Natural killer cell (primary cell): ENCODE measurements around the gene TMOD2. TPM values are rescaled to one million over a fixed set of nuclear protein-coding genes. Genes with fewer than 3 reads are reported as not detected.

ENCODE experiments used
- ATAC-seq, 3 donors: fragments of 150-1000 bp in 2 of 3; fragments of 200-7000 bp in 1 of 3; cut with Tn5 transposase; 1 replicate in 1 of 3; 2 replicates in 2 of 3; pipeline ENCODE4 v1.10.0; 2021; ENCODE audit warnings: mild to moderate bottlenecking in 2 of 3, moderate library complexity in 2 of 3
- DNase-seq, 2 donors: peaks; one replicate each; pipeline versions ENCODE4 v3.0.0 to v3.0.0-alpha.2; 2013 to 2021; ENCODE audit warnings: mixed read lengths in 1 of 2
- H3K27ac ChIP-seq: one replicate; pipeline ENCODE4 v1.5.1; 2013; ENCODE audit warnings: mild to moderate bottlenecking, low read length
- H3K27me3 ChIP-seq: one replicate; pipeline ENCODE4 v1.6.1; 2013; ENCODE audit warnings: low read length; ENCODE audit not compliant: control insufficient read depth, insufficient read depth
- H3K36me3 ChIP-seq: one replicate; pipeline ENCODE4 v1.6.1; 2013; ENCODE audit warnings: low read length; ENCODE audit not compliant: control insufficient read depth, insufficient read depth
- H3K4me1 ChIP-seq: one replicate; pipeline ENCODE4 v1.6.1; 2013; ENCODE audit warnings: low read length; ENCODE audit not compliant: control insufficient read depth, insufficient read depth
- H3K4me3 ChIP-seq: one replicate; pipeline ENCODE4 v1.5.1; 2013; ENCODE audit warnings: low read length
- H3K9me3 ChIP-seq: one replicate; pipeline ENCODE4 v1.6.1; 2013; ENCODE audit warnings: low read length; ENCODE audit not compliant: control insufficient read depth, insufficient read depth
- H3K27ac Mint-ChIP-seq, 2 donors: one replicate each; pipeline ENCODE4 v1.8.0; 2022; ENCODE audit warnings: mild to moderate bottlenecking in 2 of 2, mixed read lengths in 2 of 2, moderate library complexity in 1 of 2
- H3K27me3 Mint-ChIP-seq, 2 donors: one replicate each; pipeline ENCODE4 v1.8.0; 2022; ENCODE audit warnings: low read depth in 2 of 2, mixed read lengths in 2 of 2
- H3K36me3 Mint-ChIP-seq: one replicate; pipeline ENCODE4 v1.8.0; 2022; ENCODE audit warnings: mixed read lengths
- H3K4me1 Mint-ChIP-seq, 2 donors: one replicate each; pipeline ENCODE4 v1.8.0; 2022; ENCODE audit warnings: mixed read lengths in 2 of 2
- H3K4me3 Mint-ChIP-seq: one replicate; pipeline ENCODE4 v1.8.0; 2022; ENCODE audit warnings: mild to moderate bottlenecking, moderate library complexity, mixed read lengths
- H3K9me3 Mint-ChIP-seq, 2 donors: one replicate each; pipeline ENCODE4 v1.8.0; 2022; ENCODE audit warnings: mixed read lengths in 2 of 2
- CTCF ChIP-seq: fragments of 200-600 bp; IDR thresholded peaks from one replicate; pipeline ENCODE4 v1.8.0; 2022; ENCODE audit warnings: antibody characterized with exemption
- WGBS: methylation state at CpG from one replicate; pipeline ENCODE4 v1.1.7; 2013; ENCODE audit warnings: missing lambda C conversion rate; ENCODE audit not compliant: insufficient coverage; 5-methylcytosine and 5-hydroxymethylcytosine counted together
- intact Hi-C: fragments of 100-400 bp; cut with micrococcal nuclease; formaldehyde crosslinking; loops from one replicate; pipeline ENCODE4 v1.14.2; 2022
- total RNA-seq, 4 donors: library from RNA; stranded (reverse); fragments of 120-200 nt in 1 of 4; gene quantifications; one replicate each; pipeline versions ENCODE4 v1.2.3 to v1.2.4, GENCODE V29; 2013 to 2022

The TMOD2 gene
- total RNA-seq, 3 donors from 2014 or later (not counting 1 experiment from before 2014, with no cell fraction given) = 1.6 to 4.7 (median 1.6) TPM

GRCh38 chr15:51799282-51800252 lies 48.2 kb downstream of the TMOD2 start:
- no peaks in the 10 kb centered on the region for H3K4me1 ChIP-seq
- H3K27ac ChIP-seq = no peak overlapping the region
- H3K36me3 Mint-ChIP-seq = no peaks in the 10 kb centered on the region
- no peaks in the 10 kb centered on the region for H3K27me3 ChIP-seq
- ATAC-seq (no peak), DNase-seq (no peak)
- intact Hi-C loops = no loop called here
- peaks cover 4% of the 10 kb centered on the region for H3K36me3 ChIP-seq
- no peak overlapping the region for H3K4me3 Mint-ChIP-seq
- H3K4me1 Mint-ChIP-seq = no peaks in the 10 kb centered on the region
- H3K9me3 ChIP-seq = no peaks in the 10 kb centered on the region
- no peaks in the 10 kb centered on the region for H3K9me3 Mint-ChIP-seq
- no peak for TF ChIP-seq CTCF
- no peaks in the 10 kb centered on the region for H3K27me3 Mint-ChIP-seq
- no peak overlapping the region for H3K4me3 ChIP-seq
- no peak overlapping the region for H3K27ac Mint-ChIP-seq
- 86% methylated on average over 6 of the region's 6 CpGs for WGBS

GRCh38 chr15:51801391-51801835 lies 50.0 kb downstream of the TMOD2 start:
- intact Hi-C loops = no loop called here
- Histone ChIP-seq H3K27ac (no peak overlapping the region), H3K36me3 (peaks cover 4% of the 10 kb centered on the region), H3K4me1 (no peaks in the 10 kb centered on the region), H3K27me3 (no peaks in the 10 kb centered on the region), H3K4me3 (no peak overlapping the region), H3K9me3 (no peaks in the 10 kb centered on the region)
- no peak overlapping the region for H3K4me3 Mint-ChIP-seq
- DNase-seq (peak in 1 of 2 donors; percentile 9), ATAC-seq (peak in 1 of 3 donors; percentile 30)
- H3K27ac Mint-ChIP-seq = no peak overlapping the region
- H3K4me1 Mint-ChIP-seq = no peaks in the 10 kb centered on the region
- H3K36me3 Mint-ChIP-seq = no peaks in the 10 kb centered on the region
- H3K27me3 Mint-ChIP-seq = no peaks in the 10 kb centered on the region
- no peak for TF ChIP-seq CTCF
- 80% methylated on average over 2 of the region's 3 CpGs for WGBS
- no peaks in the 10 kb centered on the region for H3K9me3 Mint-ChIP-seq

GRCh38 chr15:51802593-51802992 lies 51.2 kb downstream of the TMOD2 start:
- no peaks in the 10 kb centered on the region for H3K36me3 Mint-ChIP-seq
- H3K4me3 ChIP-seq = no peak overlapping the region
- no peak for TF ChIP-seq CTCF
- H3K4me1 ChIP-seq = no peaks in the 10 kb centered on the region
- no peak overlapping the region for H3K27ac Mint-ChIP-seq
- intact Hi-C loops = no loop called here
- no peaks in the 10 kb centered on the region for H3K4me1 Mint-ChIP-seq
- H3K4me3 Mint-ChIP-seq = no peak overlapping the region
- H3K36me3 ChIP-seq = peaks cover 4% of the 10 kb centered on the region
- no peak for ATAC-seq
- 98% methylated on average over 2 of the region's 5 CpGs for WGBS
- no peak for DNase-seq
- H3K27me3 Mint-ChIP-seq = no peaks in the 10 kb centered on the region
- H3K27me3 ChIP-seq = no peaks in the 10 kb centered on the region
- no peaks in the 10 kb centered on the region for H3K9me3 Mint-ChIP-seq
- no peaks in the 10 kb centered on the region for H3K9me3 ChIP-seq
- H3K27ac ChIP-seq = no peak overlapping the region
